IMR-90 (cell line): ENCODE data around the gene EPO. TPM values are rescaled to one million over a fixed set of nuclear protein-coding genes. Genes with fewer than 3 reads are reported as not detected.

Source experiments
- ATAC-seq: fragments of 200-7000 bp; cut with Tn5 transposase; 2 replicates; pipeline ENCODE4 v1.9.1; 2020; ENCODE audit warnings: low read depth, mild to moderate bottlenecking, moderate library complexity
- BruUV-seq: library from RNA; stranded (reverse); fragments of 400-500 nt; replicated peaks from 2 replicates; lab custom pipeline; 2021; lab: Mats Ljungman, UMichigan
- CTCF ChIA-PET: fragments of 300-600 bp; formaldehyde crosslinking; extraction: SDS; loops from one replicate; lab custom pipeline; 2021; ENCODE audit warnings: antibody characterized with exemption; lab: Yijun Ruan, JAX
- POLR2A ChIA-PET: fragments of 300-600 bp; sonication (Branson Sonifier 250); formaldehyde crosslinking; loops from one replicate; lab custom pipeline; 2022; ENCODE audit warnings: antibody characterized with exemption; ENCODE audit not compliant: unreplicated experiment; lab: Charles Lee
- DNase-seq: peaks from one replicate; pipeline ENCODE4 v3.0.0; 2013
- H2AFZ ChIP-seq: replicated peaks from 2 replicates; pipeline ENCODE3; 2013; ENCODE audit warnings: low read length, mild to moderate bottlenecking; ENCODE audit not compliant: poor library complexity
- H2AK5ac ChIP-seq: 2 replicates; pipeline ENCODE4 v1.6.1; 2013; ENCODE audit warnings: low read depth, low read length, inconsistent platforms
- H2AK9ac ChIP-seq: replicated peaks from 2 replicates; pipeline ENCODE3; 2013; ENCODE audit warnings: mild to moderate bottlenecking, low read depth, low read length, moderate library complexity; ENCODE audit not compliant: poor library complexity
- H2BK120ac ChIP-seq: 2 replicates; pipeline ENCODE4 v1.6.1; 2013; ENCODE audit warnings: low read depth, low read length, inconsistent platforms
- H2BK15ac ChIP-seq: 3 replicates; pipeline ENCODE4 v1.6.1; 2013; ENCODE audit warnings: low read depth, low read length, inconsistent platforms
- H2BK20ac ChIP-seq: 2 replicates; pipeline ENCODE4 v1.6.1; 2013; ENCODE audit warnings: low read depth, mild to moderate bottlenecking, inconsistent platforms, low read length, moderate library complexity
- H2BK5ac ChIP-seq: 2 replicates; pipeline ENCODE4 v1.6.1; 2013; ENCODE audit warnings: mild to moderate bottlenecking, low read depth, low read length, inconsistent platforms; ENCODE audit not compliant: poor library complexity, severe bottlenecking
- H3K14ac ChIP-seq: replicated peaks from 2 replicates; pipeline ENCODE4 v1.6.1; 2013; ENCODE audit warnings: low read depth, low read length, inconsistent platforms
- H3K18ac ChIP-seq: 2 replicates; pipeline ENCODE4 v1.6.1; 2013; ENCODE audit warnings: low read depth, low read length, control low read depth
- H3K23ac ChIP-seq: 2 replicates; pipeline ENCODE4 v1.6.1; 2013; ENCODE audit warnings: low read depth, low read length, inconsistent platforms
- H3K27ac ChIP-seq: 2 replicates; pipeline ENCODE4 v1.5.1; 2013; ENCODE audit warnings: mild to moderate bottlenecking, control low read depth, low read length; ENCODE audit not compliant: insufficient read depth
- H3K27me3 ChIP-seq: 2 replicates; pipeline ENCODE4 v1.6.1; 2013; ENCODE audit warnings: low read length; ENCODE audit not compliant: control insufficient read depth, insufficient read depth
- H3K36me3 ChIP-seq: 2 replicates; pipeline ENCODE4 v1.6.1; 2013; ENCODE audit warnings: low read length, mixed read lengths; ENCODE audit not compliant: control insufficient read depth, insufficient read depth
- H3K4ac ChIP-seq: 2 replicates; pipeline ENCODE4 v1.6.1; 2013; ENCODE audit warnings: low read depth, low read length, inconsistent platforms
- H3K4me1 ChIP-seq: 2 replicates; pipeline ENCODE4 v1.6.1; 2013; ENCODE audit warnings: low read length, mixed read lengths; ENCODE audit not compliant: control insufficient read depth, insufficient read depth
- H3K4me2 ChIP-seq: 2 replicates; pipeline ENCODE4 v1.6.1; 2013; ENCODE audit warnings: low read depth, mild to moderate bottlenecking, control low read depth, low read length, moderate library complexity
- H3K4me3 ChIP-seq: 2 replicates; pipeline ENCODE4 v1.5.1; 2013; ENCODE audit warnings: low read depth, mild to moderate bottlenecking, control low read depth, low read length, moderate library complexity; ENCODE audit not compliant: insufficient read depth
- H3K56ac ChIP-seq: 2 replicates; pipeline ENCODE4 v1.6.1; 2013; ENCODE audit warnings: low read length, inconsistent platforms; ENCODE audit not compliant: insufficient read depth; ENCODE audit errors: extremely low read depth
- H3K79me1 ChIP-seq, 2 experiments: 2 replicates each; pipeline ENCODE4 v1.6.1; 2013; ENCODE audit warnings: low read length in 2 of 2, inconsistent platforms in 1 of 2, low read depth in 1 of 2
- H3K9ac ChIP-seq: 2 replicates; pipeline ENCODE4 v1.6.1; 2013; ENCODE audit warnings: low read depth, low read length, control low read depth
- H3K9me1 ChIP-seq: 2 replicates; pipeline ENCODE4 v1.6.1; 2013; ENCODE audit warnings: low read length, inconsistent platforms; ENCODE audit not compliant: insufficient read depth
- H3K9me3 ChIP-seq: 2 replicates; pipeline ENCODE4 v1.6.1; 2013; ENCODE audit warnings: low read length; ENCODE audit not compliant: control insufficient read depth, insufficient read depth
- H4K20me1 ChIP-seq: 2 replicates; pipeline ENCODE4 v1.6.1; 2013; ENCODE audit warnings: low read length, inconsistent platforms; ENCODE audit not compliant: insufficient read depth
- H4K5ac ChIP-seq: 2 replicates; pipeline ENCODE4 v1.6.1; 2013; ENCODE audit warnings: mild to moderate bottlenecking, low read depth, low read length, control low read depth
- H4K8ac ChIP-seq, 2 experiments: 2 replicates each; pipeline ENCODE4 v1.6.1; 2013; ENCODE audit warnings: low read depth in 2 of 2, low read length in 2 of 2, control low read depth in 1 of 2, inconsistent platforms in 1 of 2
- H4K91ac ChIP-seq: 2 replicates; pipeline ENCODE4 v1.6.1; 2013; ENCODE audit warnings: low read depth, low read length, inconsistent platforms; ENCODE audit not compliant: insufficient read depth
- BHLHE40 ChIP-seq: fragments of 150-350 bp; IDR thresholded peaks from 2 replicates; pipeline ENCODE4 v1.6.1; 2016; ENCODE audit warnings: mild to moderate bottlenecking, low read depth, low read length
- CHD1 ChIP-seq: IDR thresholded peaks from 2 replicates; pipeline ENCODE4 v1.6.1; 2012; ENCODE audit warnings: low read depth, low read length, improper control_type of control experiment
- MAZ ChIP-seq: IDR thresholded peaks from 2 replicates; pipeline ENCODE4 v1.6.1; 2012; ENCODE audit warnings: low read depth, mild to moderate bottlenecking, low read length, improper control_type of control experiment, moderate library complexity, borderline replicate concordance
- NFE2L2 ChIP-seq: fragments of 150-350 bp; IDR thresholded peaks from 2 replicates; pipeline ENCODE4 v1.6.1; 2016; ENCODE audit warnings: low read depth, mild to moderate bottlenecking, low read length
- POLR2A ChIP-seq: IDR thresholded peaks from 2 replicates; pipeline ENCODE4 v1.6.1; 2012; ENCODE audit warnings: mild to moderate bottlenecking, low read depth, low read length
- RAD21 ChIP-seq: IDR thresholded peaks from 2 replicates; pipeline ENCODE4 v1.6.1; 2012; ENCODE audit warnings: low read length, improper control_type of control experiment
- RCOR1 ChIP-seq: IDR thresholded peaks from 2 replicates; pipeline ENCODE4 v1.6.1; 2012; ENCODE audit warnings: mild to moderate bottlenecking, low read length, improper control_type of control experiment; ENCODE audit not compliant: insufficient replicate concordance
- RFX5 ChIP-seq: IDR thresholded peaks from 2 replicates; pipeline ENCODE4 v1.8.0; 2012; ENCODE audit warnings: low read depth, mild to moderate bottlenecking, low read length, moderate library complexity
- WGBS, 2 experiments: methylation state at CpG; one replicate each; pipeline versions ENCODE4 v1.1.5 to v1.1.7; 2013; ENCODE audit warnings: missing lambda C conversion rate in 2 of 2; ENCODE audit not compliant: insufficient read length in 1 of 2; ENCODE audit errors: extremely low coverage in 2 of 2; 5-methylcytosine and 5-hydroxymethylcytosine counted together
- dilution Hi-C: fragments of 300-500 bp; cut with HindIII; formaldehyde crosslinking; loops from one replicate; pipeline ENCODE4 v1.14.3; 2018; ENCODE audit warnings: low sequenced_read_pairs; ENCODE audit not compliant: unreplicated experiment
- in situ Hi-C: fragments of 300-500 bp; cut with MboI; formaldehyde crosslinking; loops from 3 replicates; pipeline ENCODE4 v1.14.3; 2019; ENCODE audit warnings: low sequenced_read_pairs, inconsistent platforms, mixed read lengths
- intact Hi-C: fragments of 100-400 bp; cut with micrococcal nuclease; formaldehyde crosslinking; loops from 2 replicates; pipeline ENCODE4 v1.10.0; 2022
- polyA plus RNA-seq, 3 experiments: library from polyadenylated mRNA; depleted of rRNA; stranded (reverse); fragments of >200 nt; gene quantifications; 2 replicates each; pipeline ENCODE4 v1.2.3, GENCODE V29; 2012; ENCODE audit warnings: low replicate concordance in 1 of 3
- total RNA-seq: library from RNA; depleted of rRNA; stranded (reverse); fragments of >200 nt; gene quantifications from 2 replicates; pipeline ENCODE4 v1.2.3, GENCODE V29; 2012
- TF ChIP-seq, protein P1 (sequence below): fragments of 150-350 bp; IDR thresholded peaks from 2 replicates; pipeline ENCODE4 v1.6.1; 2017; ENCODE audit warnings: mild to moderate bottlenecking, antibody characterized with exemption, low read length, low read depth
- TF ChIP-seq, protein P2 (sequence below): fragments of 150-350 bp; IDR thresholded peaks from 2 replicates; pipeline ENCODE4 v1.6.1; 2016; ENCODE audit warnings: low read depth, mild to moderate bottlenecking, low read length, moderate library complexity, borderline replicate concordance

EPO gene
- total and polyA plus RNA-seq, 2 of the 4 experiments (the other 2 are of a cell fraction): not detected

DNA sequence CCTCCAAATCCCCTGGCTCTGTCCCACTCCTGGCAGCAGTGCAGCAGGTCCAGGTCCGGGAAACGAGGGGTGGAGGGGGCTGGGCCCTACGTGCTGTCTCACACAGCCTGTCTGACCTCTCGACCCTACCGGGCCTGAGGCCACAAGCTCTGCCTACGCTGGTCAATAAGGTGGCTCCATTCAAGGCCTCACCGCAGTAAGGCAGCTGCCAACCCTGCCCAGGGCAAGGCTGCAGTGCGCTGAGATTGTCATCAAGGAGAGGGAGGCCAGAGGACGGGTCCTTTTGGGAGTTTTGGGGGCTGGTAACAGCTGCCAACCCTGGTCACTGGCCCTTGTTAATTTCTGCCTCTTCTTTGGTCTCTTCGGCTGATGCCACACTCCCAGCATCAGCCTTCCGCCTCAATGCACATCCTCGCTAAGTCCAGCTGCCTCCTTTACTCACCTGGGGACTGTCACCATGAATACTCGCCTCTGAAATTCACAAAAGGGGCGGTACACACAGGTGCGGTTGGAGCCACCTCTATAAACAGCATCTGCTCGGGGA, 3.5 kb downstream of the EPO start:
- Histone ChIP-seq H3K79me1 (no peaks in the 10 kb centered on the region), H4K20me1 (peaks cover 3% of the 10 kb centered on the region; the same call in 1 of the 2 replicates), H2AK9ac (no peak overlapping the region), H3K36me3 (no peaks in the 10 kb centered on the region), H3K27ac (no peak overlapping the region), H2BK20ac (no peak overlapping the region), H3K9me3 (0 out of 2 replicates have a peak, but pooled peaks cover 2% of the 10 kb centered on the region), H4K91ac (no peak overlapping the region), H2BK5ac (no peak overlapping the region), H3K23ac (no peak overlapping the region), H3K4ac (no peak overlapping the region), H3K56ac (no peak overlapping the region), H4K5ac (no peak overlapping the region), H3K4me1 (peaks cover 9% of the 10 kb centered on the region), H2AK5ac (no peak overlapping the region), H2BK15ac (no peak overlapping the region), H3K14ac (no peak overlapping the region), H3K27me3 (peaks cover 51% of the 10 kb centered on the region), H3K4me3 (no peak overlapping the region), H2BK120ac (no peak overlapping the region), H2AFZ (no peak overlapping the region), H4K8ac (no peak overlapping the region), H3K4me2 (no peak overlapping the region), H3K9me1 (no peaks in the 10 kb centered on the region), H3K9ac (no peak overlapping the region), H3K18ac (no peak overlapping the region)
- no TSS peak for BruUV-seq
- ATAC-seq: no peak
- POLR2A ChIA-PET: no interaction called here
- in situ Hi-C loops: loop anchor here (25.0 kb wide), 1 partner anchor 338 kb away; no protein-coding TSS in a partner anchor
- intact Hi-C loops: loop anchor here (2.0 kb wide), 1 partner anchor 19 kb away; no protein-coding TSS in a partner anchor
- 83% methylated on average over 5 of the region's 16 CpGs; no CpG with 5 or more reads in 1 of the 2 experiments for WGBS, 2 experiments
- dilution Hi-C loops: no loop called here
- DNase-seq: no peak
- TF ChIP-seq, protein P1, sequence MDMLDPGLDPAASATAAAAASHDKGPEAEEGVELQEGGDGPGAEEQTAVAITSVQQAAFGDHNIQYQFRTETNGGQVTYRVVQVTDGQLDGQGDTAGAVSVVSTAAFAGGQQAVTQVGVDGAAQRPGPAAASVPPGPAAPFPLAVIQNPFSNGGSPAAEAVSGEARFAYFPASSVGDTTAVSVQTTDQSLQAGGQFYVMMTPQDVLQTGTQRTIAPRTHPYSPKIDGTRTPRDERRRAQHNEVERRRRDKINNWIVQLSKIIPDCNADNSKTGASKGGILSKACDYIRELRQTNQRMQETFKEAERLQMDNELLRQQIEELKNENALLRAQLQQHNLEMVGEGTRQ: no peak
- TF ChIP-seq MAZ (no peak), POLR2A (no peak), BHLHE40 (no peak), NFE2L2 (no peak), RFX5 (no peak), CHD1 (no peak), RCOR1 (no peak), RAD21 (no peak)
- TF ChIP-seq, protein P2, sequence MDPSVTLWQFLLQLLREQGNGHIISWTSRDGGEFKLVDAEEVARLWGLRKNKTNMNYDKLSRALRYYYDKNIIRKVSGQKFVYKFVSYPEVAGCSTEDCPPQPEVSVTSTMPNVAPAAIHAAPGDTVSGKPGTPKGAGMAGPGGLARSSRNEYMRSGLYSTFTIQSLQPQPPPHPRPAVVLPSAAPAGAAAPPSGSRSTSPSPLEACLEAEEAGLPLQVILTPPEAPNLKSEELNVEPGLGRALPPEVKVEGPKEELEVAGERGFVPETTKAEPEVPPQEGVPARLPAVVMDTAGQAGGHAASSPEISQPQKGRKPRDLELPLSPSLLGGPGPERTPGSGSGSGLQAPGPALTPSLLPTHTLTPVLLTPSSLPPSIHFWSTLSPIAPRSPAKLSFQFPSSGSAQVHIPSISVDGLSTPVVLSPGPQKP: no peak
- CTCF ChIA-PET: interaction anchor here (1.6 to 1.8 kb wide), 2 partner anchors 18 to 128 kb away, joined by 5 to 7 read pairs; partner anchors contain the start of genes POP7 and SLC12A9
